Astrocyte of the hippocampus (primary cell): ENCODE results near the gene APLP2.

Experiments
- DNase-seq: peaks from one replicate; pipeline ENCODE4 v3.0.0; 2011; ENCODE audit warnings: low read depth, low spot score

Gene APLP2

DNA sequence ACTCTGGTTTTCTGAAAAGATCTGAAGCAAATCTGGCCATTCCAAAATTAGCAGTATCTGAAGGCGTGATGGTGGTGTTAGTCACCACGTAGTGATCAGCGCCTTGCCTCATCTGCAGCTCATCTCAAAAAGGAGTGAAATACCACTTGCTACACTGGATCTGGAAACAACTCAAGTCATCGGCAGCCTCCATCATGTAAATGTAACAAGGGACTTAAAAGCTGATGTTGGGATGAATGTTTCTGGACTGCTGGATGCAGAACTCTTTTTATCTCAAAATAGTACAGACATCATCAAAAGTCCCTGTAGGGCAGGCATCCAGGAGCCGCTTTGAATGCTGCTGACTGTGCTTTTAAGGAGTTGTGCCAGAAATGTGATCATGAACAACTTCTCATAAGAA lies 14.1 kb upstream of the APLP2 start:
- peak; percentile 59 for DNase-seq

DNA sequence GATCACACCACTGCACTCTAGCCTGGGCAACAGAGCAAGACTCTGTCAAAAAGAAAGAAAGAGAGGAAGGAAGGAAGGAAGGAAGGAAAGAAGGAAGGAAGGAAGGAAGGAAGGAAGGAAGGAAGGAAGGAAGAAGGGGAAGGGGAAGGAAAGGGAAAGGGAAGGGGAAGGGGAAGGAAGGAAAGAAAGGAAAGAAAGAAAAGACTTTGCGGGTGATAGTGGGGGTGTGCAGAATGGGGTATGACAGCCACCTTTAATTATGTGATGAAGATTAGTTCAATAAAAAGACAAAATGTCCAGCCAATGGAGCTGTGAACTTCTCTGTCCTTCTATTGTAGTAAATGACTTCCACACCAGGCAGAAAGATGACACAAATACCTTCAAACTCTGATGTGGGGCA lies 8.7 kb upstream of the APLP2 start:
- no peak for DNase-seq

DNA sequence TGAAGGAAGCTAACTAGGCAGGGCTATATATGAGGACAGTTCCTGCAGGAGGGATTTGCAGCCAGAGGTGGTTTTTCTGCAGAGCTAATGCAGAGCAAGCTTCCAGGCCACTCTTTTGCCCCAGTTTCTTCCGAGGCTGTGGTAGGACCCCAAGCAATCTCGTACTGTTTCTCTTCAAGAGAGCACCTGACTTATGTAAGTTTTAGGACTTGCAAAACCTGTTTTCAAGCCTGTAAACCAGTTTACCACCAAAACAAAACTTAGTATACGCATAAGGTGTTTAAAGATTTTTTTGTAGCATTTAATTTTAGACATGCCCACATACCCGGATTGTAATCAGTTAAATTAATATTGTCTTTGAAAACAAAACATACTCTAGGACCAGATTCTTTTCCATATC lies 7.7 kb upstream of the APLP2 start:
- no peak for DNase-seq

DNA sequence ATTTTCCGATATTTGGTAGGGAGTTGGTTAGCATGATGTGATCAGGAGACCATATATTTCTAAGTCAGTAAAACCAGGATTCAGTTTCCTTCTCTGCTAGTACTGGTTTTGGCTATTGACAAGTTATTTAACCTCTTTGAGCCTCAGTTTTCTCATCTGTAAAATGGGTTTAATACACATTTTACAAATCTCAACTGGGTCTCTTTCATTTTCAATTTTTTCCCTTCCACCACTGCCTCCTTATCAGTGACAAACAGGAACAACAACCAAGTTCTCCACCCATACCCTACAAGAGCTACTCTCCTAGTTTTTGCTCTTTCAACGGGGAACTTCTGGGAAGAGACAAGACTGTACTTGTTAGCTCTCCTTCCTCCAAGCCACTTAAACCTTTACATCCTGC lies 6.2 kb upstream of the APLP2 start:
- no peak for DNase-seq

DNA sequence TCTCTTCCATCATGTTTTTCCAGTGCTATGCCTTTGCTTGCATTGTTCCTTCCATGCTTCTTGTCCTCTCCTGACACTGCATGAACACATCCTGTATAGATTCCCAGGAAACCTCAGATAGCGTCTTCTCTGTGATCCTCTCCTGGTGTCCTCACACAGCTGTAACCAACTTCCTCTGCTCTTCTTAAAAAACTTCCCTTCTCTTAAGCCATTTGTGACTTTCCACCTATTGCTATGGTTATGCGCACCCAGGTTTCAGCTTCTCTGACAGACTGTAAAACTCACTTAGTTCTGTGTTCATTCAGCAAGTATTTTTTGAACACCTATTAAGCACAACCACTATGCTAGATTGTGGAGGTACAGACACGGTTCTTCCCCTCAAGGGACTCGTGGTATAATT lies 5.1 kb upstream of the APLP2 start:
- no peak for DNase-seq

DNA sequence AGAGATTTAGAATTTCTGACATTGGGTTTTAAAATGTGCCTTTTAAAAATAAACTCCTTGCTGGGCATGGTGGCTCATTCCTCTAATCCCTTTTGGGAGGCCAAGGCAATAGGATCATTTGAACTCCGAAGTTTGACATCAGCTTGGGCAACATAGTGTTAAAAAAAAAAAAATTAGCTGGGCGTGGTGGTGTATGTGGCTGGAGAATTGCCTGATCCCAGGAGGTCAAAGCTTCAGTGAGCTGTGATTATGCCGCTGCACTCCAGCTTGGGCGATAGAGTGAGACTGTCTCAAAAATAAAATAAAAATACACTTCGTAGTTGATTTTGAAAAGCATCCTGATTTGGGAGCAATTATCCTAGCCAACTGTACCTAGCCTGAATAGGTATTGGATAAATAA lies 3.4 kb upstream of the APLP2 start:
- DNase-seq: no peak

DNA sequence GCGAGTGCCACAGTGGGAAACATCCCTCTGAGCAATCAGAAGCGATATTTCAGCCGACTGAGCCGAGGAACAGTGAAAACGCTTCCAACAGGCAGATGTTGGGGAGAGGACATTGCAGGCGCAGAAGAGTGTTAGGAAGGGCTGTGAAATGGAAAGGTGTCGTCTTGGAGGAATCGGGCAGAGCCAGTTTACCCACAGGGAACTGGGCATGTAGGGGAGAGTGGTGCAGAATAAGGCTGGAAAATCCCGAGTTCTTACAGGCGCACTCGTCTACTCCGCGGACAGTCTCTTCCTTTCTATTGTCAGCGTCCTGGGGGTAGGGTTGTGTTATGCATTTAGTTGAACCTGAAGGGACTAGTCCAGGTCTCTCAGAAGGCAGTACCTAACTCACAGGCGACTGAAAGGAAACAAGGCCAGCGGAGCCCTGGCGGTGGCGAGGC lies 1.1 kb upstream of the APLP2 start:
- DNase-seq: no peak

DNA sequence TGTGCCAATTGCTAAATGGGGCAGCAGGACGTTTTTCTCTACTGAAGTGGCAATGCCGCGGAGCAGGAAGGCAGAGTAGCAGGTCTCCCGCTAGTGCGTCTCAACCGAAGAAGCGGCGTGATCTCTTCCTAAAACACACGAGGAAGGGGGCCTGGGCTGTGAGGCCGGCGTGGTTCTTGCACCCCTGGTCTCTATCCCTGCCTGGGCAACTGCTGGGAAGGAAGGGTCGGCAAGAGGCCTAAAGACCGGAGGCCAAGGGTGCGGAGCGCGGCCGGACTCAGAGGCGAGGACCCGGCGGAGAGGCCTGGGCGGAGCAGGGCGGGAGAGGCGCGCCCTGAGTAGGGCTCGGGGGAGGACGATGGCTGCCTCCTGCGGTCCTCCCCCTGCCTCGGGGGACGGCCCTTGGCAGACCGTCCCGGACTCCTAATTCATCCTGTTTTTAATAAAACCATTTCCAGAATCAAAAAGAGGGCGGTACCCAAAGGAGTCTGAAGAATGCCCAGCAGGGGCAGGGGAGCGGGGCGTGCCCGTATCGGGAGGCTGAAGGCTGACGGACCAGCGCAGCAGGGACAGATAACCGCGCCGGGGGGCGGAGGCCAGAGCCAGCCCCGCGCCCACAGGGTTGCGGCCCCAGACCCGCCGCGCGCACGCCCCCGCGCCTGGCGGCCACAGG lies 572 bp upstream of the APLP2 start:
- peak; percentile 89 for DNase-seq

DNA sequence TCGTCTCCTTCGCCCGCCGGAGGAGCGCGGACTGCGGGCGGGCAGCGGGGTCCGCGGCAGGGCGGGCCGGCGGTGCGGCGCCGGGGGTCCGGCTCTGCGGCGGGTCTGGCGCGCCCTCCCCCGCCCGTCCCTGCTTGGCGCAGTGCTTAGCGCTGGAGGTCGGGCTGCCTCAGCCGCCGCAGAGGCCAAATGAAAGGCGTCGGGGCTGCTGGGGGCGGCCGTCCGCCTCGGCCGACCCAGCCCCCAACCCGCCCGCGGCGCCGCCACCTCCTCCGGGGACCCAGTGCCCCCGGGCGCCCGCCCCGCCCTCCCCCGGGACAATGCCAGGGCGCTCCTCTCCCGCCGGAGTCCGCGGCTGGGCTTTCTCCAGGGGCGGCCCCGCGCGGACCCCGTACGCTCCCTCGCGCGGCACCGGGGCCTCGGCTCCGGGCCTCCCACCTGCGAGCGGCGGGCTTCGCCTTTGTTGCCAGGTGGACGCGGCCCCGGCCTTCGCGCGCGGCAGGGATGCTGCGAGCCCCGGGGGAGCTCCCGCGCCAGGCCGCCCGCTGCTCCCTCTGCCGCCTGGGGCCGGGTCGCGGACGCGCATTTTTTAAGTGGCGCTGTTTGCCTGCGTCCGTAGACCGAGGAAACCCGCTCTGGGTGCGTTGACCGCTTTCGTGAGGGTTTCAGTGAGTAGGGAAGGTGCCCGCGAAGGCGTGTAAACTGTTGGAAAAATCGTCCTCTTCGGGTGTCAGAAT lies 583 bp downstream of the APLP2 start:
- peak; percentile 69 for DNase-seq

DNA sequence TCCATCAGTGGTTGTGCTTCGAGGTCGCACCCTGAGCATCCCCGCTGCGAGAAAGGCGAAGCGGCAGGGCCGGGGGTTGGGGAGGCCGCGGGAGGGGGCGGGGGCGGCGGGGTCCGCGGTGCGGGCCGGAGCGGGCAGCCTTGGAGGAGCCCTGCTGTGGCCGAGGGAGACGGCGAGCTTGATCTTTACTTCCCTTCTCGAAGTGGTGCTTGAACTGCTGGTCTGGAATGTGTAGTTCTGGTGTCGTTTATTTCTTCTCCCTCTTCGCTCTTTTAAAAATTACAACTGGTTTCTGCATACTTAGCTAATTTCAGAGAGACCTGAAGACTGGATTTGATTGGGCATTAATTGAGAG lies 1.1 kb downstream of the APLP2 start:
- DNase-seq: peak; percentile 61

DNA sequence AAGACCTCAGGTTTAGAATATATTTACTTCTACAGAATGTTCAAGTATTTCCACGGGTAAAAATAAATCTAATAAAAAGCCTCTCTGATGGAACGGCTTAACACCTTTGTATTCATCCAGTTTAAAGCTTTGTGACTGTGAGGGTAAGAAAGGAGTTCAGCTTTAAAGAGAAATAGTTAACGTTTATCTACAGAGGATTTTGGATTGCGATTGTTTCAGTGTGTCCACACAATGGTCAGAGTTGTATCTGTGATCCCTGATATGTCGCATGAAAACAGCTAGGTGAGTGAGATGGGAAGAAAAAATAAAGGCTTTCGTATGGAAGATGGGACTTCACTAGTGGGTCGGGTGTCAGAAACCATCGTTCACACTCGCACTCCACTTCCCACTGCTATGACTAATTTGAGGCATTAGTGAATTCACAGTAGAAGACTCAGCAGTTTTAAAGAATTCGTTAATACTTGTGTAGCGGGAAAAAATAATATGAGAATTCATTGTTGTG lies 1.6 kb downstream of the APLP2 start:
- peak; percentile 60 for DNase-seq

DNA sequence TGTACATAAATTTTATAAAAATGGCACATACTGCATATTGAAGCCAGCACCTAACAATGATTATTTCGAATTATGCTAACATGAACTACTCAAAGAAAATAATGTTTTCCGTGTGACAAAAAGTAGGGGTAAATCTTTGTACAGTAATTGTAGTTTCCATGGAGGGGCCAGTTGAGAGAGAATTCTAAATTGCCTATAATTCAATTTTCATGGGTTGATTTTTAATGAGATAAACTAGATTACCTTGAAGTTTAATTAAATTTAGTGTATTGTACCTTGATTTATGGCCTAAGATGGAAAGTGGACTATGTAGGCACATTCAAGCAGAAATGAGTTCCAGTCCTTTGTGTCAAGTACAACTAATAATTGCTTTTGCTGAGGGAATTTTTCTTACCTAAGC lies 5.0 kb downstream of the APLP2 start:
- no peak for DNase-seq

DNA sequence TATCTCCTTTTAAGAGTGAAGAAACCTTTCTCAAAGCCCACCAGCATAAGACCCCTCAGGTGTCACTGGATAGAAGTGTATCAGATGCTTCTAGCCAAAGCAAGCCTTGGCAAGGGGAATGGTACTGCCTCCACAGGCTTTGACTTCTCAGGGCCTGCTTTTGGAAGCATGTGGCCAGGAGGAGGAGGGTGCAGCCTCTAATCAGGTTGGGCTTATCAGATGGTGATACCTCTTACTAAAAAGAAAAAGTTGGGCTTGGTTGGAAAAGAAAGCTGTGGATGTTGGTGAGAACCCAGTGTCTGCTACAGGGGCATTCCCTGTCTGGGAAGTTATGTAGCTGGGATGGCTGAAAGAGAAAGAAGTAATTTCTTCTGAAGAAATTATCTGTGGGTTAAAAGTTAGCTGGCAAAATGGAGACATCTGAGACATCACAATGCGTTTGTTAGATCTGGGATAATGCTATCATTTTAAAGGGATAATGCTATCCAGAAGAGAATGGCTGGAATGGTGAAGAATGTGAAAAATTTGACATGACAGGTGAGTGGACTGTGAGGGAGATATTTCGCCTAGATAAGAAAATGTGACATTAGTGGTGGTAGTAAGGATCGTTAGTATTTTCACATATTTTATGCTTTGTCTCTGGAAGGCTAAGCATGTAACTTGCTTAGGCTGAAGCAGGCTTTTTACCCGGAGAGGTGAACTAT lies 7.2 kb downstream of the APLP2 start:
- no peak for DNase-seq

DNA sequence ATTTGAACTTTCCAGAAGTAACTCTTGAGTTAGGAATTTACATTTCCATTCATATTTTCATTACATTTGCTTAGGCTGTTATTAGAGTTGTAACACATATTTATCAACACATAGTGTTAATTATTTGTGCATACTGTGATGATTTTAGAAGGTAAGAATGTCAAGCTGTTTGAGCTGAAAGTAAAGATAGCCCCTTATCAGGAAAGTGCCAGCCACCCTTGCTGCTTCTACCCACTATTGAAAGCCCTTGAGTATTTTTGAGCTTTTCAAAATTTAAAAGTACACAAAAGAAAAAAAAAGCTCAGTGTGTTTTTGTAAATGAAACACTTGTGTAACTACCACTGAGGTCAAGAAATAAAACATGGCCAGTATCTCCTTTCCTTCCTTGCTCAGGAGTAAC lies 8.0 kb downstream of the APLP2 start:
- DNase-seq: no peak

DNA sequence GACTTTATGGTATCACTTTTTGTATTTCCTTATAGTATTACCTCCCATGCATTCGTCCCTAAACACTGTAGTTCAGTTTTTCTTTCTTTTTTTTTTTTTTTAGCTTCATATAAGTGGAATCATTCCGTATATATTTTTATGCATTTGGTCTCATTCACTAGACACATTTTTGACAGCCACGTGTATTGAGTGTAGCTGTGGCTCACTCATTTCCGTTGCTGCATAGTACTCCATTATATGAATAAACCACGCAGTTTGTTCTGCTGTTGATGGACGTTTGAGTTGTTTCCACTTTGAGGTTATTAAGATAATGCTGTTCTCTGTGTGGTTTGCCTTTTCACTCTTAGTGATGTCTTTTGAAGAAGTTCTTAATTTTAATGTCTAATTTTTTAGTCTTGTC lies 8.4 kb downstream of the APLP2 start:
- DNase-seq: no peak

DNA sequence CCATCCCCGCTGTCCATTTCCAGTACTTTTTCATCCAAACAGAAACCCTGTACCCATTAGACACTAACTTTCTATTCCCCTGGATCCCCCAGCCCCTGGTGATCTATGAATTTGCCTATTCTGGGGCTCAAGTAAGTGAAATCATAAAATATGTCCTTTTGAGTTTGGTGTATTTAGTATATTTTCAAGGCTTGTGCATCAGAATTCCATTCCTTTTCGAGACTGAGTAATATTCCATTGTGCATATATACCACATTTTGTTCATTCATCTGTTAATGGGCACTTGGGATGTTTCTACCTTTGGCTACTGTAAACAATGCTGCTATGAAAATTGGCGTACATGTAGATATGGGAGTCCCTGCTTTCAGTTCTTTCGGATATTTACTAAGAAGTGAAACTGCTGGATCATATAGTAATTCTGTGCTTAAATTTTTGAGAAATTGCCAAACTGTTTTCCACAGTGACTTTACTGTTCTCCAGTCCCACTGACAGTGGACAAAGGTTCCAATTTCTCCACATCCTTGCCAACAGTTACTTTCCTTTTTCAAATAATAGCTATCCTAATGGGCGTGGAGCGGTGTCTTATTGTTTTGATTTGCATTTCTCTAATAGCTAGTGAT lies 16.1 kb downstream of the APLP2 start:
- DNase-seq: no peak

DNA sequence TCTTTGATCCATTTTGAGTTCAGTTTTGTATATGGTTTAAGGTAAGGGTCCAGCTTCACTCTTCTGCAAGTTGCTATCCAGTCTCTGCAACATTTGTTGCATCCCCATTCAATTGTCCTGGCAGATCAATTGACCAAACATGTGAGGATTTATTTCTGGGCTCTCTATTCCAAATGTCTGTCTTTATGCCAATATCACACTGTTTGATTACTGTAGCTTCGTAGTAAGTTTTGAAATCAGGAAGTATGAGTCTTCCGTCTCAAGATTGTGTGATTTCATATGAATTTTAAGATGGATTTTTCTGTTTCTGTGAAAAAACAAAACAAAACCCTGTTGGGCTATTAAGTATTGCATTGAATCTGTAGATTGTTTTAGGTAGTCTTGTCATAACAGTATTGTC lies 17.0 kb downstream of the APLP2 start:
- DNase-seq: no peak

DNA sequence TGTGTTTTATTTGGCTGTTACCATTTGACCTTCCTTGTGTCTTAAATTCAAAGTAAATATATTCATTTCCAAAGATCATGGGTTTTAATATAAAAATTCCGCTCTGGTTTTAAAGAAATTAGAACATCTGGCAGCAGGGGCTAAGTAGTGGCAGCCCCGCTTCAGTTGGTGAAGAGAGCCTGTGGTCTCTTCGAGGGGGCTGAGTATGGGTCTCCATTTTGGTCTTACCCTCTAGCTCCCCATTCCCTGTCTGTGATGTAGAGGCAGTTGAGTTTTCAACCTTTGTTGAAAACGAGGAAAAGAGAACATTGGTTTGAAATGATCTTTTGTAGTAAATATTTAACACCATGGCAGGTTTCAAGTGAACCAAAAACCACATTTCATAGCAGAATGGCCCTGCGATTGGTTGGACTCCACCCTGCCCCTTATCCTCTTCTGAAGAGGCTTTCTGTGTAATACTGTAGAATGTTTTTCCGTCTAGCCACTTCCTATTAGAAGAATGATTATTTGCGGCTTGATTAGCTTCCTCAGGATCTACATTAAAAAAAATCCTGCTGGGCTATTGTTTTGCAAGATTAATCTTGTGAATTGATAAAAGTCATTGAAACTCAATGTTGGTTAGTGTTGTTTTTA lies 17.7 kb downstream of the APLP2 start:
- no peak for DNase-seq

DNA sequence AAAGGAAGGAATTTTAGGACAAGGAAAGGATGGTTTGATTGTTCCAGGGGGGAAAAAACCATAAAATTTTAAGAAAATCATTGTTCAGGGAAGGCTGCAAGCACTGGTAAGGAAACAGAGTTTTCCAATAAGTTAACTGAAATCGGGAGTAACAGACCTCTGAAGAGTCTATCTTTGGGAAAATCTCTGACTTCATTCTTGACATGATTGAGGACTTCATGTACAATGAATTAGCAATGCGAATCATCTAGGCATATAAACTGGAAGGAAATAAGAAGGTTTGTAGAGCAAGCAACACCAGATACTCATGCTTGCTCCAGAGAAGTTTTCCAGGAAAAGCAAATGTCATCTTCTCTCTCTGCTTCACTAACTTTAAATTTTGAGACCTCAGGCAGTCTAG lies 18.5 kb downstream of the APLP2 start:
- DNase-seq: no peak

DNA sequence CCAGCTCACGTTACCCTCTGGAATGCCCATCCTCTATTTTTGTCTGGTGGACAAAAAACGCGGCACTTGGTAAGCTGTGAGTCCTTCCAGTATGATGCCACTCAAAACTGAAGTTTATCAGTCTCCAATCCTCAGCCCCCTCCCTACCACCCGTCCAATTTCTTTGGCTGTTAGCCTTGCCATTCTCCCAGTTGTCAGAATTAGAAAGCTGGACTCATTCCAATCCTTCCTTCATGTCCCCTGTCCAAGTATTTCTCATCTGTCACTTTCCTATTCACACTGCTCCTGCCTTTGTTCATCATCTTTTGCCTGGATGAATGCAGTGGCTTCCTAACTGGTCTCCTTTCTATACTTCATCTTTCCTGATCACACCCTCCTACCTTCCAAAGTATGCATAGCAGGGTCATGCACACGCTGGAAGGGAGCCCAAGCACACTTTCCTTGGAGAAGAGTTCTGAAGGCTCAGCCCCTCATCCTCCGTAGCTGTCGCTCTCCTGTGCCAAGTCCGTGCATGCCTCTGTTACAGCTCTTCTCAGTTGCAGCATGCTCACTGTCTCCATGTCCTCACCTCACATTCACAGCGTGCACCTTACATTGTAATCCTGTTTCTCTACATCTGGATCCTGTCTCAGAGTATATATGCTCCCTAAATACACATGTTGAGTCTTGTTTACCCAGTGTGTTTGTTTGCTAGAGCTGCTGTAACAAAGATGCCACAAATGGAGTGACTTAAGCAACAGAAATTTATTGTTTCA lies 19.4 kb downstream of the APLP2 start:
- DNase-seq: peak; percentile 21

DNA sequence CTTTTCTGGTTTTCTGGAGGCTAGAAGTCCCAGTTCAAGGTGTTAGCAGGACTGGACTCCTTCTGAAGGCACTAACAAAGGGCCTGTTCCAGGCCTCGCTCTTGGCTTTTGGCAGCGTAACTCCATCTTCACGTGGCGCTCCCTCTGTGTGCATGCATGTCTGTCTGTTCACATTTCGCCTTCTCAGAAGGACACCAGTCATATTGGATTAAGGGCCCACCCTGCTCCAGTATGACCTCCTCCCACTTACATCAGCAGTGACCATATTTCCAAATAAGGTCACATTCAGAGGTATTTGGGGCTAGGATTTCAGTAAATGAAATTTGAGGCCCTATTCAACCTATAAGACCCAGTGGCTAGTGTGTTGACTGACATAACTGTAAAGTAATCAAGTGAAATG lies 20.0 kb downstream of the APLP2 start:
- peak; percentile 9 for DNase-seq
